Frontal cortex (tissue), 4 donors: ENCODE results near the gene TBL3. TPM values are rescaled to one million over a fixed set of nuclear protein-coding genes. Genes with fewer than 3 reads are reported as not detected.
"Not testable (repeated sequence)": the region's sequence is repeated elsewhere in the genome, so short reads cannot be mapped to it uniquely, and the experiment has no call there.

Source experiments
- DNase-seq, 2 donors: peaks; one replicate each; pipeline ENCODE4 v3.0.0; 2012; ENCODE audit warnings: low spot score in 2 of 2
- FAIRE-seq: peaks from 2 replicates; lab custom pipeline; 2012; peaks lifted over from hg19 to GRCh38; lab: Jason Lieb, UNC
- total RNA-seq: library from RNA; depleted of rRNA; stranded (reverse); fragments of >200 nt; gene quantifications from one replicate; pipeline ENCODE4 v1.2.3, GENCODE V29; 2014
- donor health status: control.
- donor health status: control.
- donor health status: control.

The TBL3 gene
- total RNA-seq: 11.0 TPM

DNA sequence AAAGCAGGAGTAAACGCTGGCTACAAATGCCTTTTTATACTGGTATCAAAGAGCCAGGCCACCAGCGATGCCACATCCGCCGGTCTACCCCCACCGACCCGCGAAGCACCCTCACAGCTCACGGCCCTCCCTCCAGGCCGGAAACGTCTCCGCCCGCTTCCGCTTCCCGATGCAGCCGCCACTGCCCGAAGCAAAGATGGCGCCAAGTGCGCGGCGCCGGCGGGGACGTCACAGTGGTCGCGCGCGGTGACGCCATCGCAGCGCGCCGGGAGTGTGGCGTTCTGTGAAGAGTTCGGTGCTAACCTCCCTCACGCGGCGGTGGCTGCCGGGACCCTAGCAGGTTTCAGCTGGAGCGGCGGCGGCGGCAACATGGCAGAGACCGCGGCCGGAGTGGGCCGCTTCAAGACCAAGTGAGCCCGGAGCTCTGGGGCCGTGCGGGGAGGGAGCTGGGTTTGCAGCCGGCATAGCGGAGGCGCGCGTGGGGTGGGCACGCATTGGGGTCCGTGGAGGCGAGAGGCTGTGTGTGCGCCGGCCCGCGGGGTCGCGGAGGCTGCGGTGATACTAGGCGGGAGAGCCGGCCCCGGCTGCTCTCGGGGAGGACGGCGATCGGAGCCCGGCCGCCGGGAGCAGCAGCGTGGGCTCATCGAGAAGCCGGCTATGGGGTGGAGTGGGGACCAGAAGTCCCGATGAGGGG is at the start of gene TBL3:
Gene TBL3, plus strand, starts transcription at position 258 of the 694 bp plus-strand sequence. Its CDS starts 112 bp downstream, at position 370.
- FAIRE-seq: no peak

DNA sequence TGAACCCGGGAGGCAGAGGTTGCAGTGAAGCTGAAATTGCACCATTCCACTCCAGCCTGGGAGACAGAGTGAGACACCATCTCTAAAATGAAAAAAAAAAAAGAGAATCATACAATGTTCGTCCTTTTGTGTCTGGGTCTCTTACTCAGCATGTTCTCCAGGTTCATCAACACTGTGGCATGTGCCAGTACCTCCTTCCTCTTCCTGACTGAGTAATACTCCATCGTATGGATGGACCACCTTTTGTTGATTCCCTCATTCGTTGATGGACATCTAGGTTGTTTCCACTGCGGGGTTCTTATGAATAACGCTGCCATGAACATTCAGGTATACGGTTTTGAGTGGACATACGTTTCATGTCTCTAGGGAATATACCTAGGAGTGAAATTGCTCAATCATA is 49.5 kb upstream of the TBL3 start:
- FAIRE-seq: no peak
- no peak for DNase-seq

More for the DNA sequence above, at the start of gene TBL3:
- peak; percentile 98 to 99 for DNase-seq

DNA sequence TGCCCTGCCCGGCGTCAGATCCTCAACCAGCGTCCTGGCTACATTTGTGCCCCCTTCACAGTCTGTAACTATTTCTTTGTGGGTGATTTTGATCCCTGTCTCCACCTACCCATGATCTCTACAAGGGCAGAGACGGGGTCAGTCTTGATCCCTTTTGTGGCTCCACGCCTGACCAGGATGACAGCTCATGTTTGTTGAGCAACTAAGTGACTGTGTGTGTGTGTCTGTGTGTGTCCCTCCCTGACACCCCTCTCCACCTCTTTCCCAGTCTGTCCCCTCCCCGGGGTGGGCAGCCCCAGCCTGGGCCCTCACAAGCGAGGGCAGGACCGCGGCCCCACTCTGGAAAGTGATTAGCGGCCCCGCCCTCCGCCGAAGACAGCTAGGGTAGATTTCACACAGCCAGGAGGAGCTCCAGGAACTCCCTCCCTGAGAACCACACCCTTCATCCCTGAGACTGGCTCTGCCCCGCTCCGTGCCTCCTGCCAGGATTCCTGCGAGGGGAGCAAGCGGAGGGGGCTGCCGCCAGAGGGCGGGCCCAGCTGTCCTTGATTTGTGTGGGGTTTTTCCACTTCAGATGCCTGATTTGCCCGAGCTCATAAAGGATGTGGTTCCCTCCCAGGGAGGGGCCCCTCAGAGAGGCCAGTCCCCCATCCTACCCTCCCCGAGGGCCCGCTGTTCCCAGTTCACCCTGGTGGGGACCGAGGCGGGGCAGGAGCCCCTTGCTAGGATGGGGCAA is 48.4 kb upstream of the TBL3 start:
- DNase-seq (no peak), FAIRE-seq (no peak)

DNA sequence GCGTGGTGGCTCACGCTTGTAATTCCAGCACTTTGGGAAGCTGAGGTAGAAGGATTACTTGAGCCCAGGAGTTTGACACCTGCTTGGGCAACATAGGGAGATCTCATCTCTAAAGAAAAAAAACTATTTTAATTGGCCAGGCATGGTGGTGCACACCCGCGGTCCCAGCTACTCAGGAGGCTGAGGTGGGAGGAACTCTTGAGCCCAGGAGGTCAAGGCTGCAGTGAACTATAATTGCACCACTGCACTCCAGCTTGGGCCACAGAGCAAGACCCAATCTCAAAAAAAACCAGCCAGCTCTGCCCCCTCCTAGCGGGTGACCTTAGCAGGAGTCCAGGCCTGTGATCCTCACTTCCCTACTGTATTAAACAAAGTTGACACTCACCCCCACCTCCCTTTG is 47.8 kb upstream of the TBL3 start:
- DNase-seq (no peak), FAIRE-seq (no peak)

DNA sequence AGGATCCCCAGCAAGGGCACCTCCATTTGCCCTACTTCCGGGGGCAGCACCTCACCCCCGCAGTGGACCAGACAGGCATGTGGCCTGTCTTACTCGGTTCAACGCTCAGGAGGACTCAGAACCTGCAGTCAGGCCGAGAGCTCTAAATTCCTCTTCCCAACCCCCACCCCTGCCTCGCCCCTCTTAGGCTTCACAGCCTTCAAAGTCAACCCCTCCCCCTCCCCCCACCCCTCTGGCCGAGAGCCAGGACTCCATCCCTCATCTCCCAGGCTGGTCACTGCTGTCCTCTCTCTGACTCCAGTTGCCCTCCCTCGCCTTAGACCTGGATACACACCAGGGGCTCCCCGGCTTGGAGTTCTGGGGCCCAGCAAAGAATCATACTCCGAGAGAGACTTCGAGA is 45.6 kb upstream of the TBL3 start:
- no peak for FAIRE-seq
- no peak for DNase-seq

DNA sequence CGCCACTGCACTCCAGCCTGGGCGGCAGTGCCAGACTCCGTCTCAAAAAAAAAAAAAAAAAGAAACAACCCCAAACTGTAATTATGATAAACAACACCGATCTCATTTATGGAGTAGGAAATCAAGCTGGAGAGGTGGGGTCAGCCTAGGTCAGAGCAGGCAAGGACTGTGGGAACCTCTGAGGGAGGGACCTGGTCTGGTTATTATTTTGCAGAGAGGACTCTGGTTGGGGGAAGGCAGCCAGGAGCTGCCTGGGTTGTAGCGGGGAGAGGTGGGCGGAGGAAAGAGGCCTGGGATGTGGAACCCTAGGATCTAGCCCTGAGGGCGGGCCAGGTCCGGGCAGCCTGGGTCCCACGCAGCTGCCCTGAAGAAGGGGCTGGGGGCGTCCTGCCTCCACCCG is 42.7 kb upstream of the TBL3 start:
- DNase-seq: no peak
- FAIRE-seq: no peak

DNA sequence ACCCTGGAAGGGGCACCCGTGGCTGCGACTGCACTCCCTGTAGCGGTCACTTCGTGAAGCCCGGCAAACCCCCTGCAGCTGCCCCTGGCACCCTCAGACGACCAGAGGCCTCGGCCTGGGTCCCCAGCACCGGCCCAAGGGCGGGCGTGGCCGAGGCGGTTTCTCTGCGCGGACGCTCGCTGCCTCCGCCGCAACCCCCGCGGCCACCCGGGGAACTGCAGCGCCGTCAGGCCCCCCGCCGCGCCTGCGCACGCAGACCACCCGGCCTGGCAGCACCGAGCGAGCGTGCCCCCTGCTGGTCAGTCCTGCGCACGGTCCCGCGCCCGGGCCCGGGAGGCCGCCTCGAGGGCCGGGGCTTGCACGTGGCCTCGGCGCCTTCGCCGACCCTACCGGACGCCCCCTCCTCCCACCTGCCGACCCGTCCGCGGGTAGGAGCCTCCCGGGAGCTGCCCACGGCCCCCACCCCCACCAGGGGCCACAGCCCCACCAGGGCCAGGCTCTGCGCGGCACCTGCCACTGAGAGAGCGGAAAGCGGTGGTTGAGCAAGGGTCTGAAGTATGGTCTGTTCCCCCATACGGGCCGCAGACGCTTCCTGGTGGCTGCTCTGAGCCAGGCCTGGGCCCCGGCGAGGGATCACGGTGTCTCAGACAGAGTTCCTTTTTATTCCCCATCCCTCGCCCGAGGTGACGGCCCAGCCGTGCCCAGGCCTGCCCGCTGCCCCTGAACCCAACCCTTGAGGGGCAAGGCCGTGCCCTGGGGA is 42.1 kb upstream of the TBL3 start:
- FAIRE-seq (no peak), DNase-seq (peak; percentile 97 to 99)

DNA sequence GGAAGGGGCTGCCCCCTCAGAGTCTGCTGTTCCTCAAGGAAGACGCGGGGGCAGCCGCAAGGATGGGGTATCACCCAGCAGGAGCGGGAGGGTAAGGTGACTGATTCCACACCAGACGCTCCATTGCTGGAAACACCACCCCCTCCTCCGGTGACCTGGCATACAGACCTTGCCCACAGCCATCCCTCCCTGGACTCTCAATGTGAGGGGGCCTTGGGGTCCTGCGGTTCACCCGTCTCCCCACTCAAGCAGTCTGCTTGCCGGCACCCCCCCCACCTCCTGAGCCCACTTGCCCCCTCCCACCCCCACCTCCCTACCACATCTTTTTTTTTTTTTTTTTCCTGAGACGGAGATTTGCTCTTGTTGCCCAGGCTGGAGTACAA is 41.5 kb upstream of the TBL3 start:
- no peak for DNase-seq
- FAIRE-seq: no peak

DNA sequence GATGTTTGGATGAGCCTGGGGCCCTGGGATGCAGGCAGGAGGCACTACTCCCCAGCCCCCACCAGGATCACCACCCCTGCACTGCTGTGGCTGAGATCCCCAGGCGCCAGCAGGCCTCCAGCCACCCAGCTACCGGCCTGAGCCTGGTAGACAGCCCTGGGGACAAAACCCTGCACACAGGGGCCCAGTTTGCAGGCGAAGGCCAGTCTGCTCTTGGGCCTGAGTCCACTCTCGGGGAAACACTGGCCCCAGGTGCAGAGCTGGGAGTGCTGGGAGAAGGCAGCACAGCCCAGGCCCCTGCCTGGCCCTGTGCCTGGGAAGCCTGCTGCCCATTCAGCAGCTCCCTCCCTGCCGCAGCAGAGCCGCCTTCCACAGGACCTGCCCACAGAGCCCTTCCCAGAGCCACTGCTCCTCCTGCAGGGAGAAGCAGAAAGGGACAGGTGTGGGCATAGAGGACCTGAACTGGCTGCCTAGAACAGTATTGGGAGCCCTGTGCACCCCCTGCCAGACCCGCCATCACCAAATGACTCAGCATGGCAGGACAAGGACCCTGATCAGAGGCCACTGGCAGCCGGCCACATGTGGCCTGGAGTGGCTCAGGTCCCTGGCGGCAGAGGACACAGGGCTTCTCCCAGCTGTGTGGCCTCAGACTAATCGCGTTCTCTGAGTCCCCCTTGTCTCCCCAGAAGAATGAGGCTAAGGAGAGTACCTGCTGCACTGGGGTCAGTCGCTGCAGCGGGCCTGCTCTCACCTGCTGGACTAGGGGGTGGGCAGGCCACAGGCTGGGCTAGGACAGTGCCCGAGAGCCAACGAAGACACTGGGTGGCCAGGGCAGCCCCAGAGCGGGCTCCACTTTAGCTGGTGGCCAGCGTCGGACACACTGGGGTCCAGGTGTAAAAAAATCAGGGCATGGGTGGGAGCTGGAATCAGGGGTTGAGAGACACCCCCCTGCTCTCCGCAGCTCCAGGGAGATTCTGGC is 39.5 kb upstream of the TBL3 start:
- DNase-seq: no peak
- no peak for FAIRE-seq

DNA sequence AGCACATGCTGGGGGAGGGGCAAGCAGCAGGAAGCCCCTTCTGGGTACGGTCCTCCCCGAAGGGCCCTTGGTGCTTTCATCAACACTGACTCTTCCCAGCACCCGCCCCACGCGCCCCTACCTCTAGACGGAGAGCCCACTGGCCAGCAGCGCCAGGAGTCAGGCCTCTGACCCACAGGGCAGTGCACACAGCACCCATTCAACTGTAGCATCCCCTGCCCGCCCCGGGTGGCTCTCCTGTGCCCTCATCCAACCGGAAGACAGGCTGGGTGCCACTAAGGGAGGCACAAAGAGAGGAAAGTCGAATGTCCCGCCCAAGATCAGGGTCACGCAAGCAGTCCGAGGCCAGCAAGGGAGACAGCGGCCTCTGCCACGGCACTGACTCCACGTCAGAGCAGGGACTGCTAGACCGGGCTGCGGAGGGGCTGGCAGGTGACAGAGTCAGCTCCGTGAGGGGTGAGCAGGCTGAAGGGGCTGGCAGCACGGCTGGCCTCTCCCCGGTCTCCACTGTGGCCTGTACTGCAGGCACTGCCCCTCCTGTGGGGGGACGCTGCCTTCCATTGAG is 38.7 kb upstream of the TBL3 start:
- no peak for DNase-seq
- FAIRE-seq: no peak

DNA sequence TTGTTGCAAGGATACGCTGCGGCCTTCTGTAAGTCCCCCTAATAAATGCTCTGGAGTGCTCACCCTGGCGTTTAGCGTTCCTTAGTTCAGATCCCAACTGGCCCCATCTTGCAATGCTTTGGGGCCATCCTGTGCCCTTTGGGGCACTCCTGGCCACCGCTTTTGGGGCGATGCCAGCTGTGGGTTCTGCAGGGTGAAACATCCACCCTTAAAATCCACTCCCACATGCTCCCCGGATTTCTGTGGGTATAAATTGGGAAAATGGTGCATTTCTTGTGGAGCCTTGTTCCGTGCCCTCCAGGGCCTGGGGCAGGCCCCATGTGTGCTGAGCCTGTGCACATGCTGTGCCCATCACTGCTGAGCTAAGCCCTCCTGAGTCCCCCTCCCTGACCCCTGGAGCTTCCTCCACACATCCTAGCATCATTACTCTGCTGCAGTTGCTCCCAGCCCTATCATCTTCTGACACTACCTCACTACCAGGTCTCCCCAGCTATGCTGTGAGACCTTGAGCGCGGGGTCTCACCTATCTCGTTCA is 34.8 kb upstream of the TBL3 start:
- DNase-seq (no peak), FAIRE-seq (no peak)

DNA sequence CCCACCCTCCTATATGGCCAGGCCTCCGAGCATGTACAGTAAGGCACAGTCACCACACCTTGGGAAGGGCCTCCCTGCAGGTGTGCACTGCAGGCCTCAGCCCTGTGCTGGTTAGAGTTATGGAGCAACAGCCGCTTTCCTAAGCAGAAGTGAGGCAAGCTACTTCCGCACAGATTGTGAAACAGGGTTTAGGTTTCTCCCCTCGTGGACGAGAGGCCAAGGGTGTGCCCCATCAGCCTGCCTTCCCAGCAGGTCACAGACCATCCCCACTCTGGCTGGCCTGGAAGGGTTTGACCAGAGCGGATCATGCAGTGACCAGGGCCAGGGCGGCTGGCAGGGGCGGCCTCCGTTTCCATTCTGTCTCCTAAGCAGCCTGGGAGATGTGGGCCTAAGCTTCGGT is 33.5 kb upstream of the TBL3 start:
- no peak for FAIRE-seq
- no peak for DNase-seq

DNA sequence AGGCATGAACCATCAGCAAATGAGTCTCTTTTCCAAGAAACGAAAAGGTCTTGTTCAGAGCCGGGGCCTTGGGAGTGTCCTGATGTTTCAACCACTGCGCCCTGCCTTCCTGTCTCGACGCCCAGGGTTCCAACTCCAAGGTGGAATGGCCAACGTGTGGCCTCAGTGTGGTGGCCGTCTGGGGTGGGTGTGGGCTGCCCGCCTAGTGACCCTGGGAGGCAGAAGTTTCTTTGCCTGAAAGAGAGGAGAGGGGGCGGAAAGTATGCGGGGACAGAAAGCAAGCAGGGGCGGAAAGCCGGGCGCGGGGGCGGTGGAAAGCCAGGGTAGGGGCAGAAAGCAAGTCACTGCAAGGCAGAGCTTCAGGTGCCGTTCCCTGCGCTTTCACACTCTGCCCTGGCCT is 32.9 kb upstream of the TBL3 start:
- no peak for FAIRE-seq

DNA sequence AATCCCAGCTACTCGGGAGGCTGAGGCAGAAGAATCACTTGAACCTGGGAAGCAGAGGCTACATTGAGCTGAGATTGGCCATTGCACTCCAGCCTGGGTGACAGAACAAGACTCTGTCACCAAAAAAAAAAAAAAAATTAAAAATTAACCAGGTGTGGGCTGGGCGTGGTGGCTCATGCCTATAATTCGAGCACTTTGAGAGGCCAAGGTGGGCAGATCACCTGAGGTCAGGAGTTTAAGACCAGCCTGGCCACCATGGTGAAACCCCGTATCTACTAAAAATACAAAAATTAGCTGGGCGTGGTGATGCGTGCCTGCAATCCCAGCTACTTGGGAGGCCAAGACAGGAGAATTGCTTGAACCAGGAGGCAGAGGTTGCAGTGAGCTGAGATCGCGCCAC is 32.0 kb upstream of the TBL3 start:
- not testable (repeated sequence) for FAIRE-seq, DNase-seq

More for the DNA sequence above, 32.9 kb upstream of the TBL3 start:
- DNase-seq: no peak

DNA sequence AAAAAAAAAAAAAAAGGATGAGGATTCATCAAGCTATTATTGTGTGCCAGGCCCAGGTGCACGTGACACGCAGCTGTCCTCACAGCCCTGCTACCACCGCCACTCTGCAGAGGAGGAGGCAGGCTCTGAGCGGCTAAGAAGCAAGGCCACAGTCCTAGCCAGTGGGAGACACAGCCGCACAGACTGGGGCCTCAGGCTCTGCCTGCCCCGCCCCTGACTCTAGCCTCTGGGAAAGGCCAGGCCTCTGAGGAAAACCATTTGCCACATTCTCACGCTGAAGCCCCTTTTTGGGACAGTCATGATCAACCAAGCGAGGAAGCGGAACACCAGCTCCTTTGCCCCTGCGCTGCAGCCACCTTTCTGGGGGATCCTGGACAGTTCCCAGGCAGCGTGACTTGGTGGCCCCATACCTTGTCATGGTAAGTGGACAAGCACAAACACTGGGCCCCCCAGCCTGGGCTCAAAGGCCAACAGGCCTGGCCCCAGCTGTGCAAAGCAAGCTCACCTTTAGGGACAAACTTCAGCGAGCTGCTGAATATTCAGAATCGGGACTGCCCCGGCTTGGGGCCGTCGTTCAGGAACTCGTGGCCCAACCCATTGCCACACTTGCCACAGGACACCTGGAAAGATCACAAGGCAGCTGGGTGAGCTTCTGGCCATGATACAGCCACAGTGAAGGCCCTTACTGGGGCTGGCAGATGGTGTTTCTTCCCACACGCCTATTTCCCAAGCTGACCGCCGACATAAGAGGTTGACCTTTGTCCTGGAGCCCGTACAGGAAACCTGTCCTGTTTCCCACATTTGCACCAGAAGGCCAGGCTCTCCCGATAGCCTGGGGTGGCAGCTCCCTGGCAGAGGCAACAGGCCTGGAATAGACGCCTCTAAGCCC is 31.3 kb upstream of the TBL3 start:
- FAIRE-seq: no peak
- no peak for DNase-seq

DNA sequence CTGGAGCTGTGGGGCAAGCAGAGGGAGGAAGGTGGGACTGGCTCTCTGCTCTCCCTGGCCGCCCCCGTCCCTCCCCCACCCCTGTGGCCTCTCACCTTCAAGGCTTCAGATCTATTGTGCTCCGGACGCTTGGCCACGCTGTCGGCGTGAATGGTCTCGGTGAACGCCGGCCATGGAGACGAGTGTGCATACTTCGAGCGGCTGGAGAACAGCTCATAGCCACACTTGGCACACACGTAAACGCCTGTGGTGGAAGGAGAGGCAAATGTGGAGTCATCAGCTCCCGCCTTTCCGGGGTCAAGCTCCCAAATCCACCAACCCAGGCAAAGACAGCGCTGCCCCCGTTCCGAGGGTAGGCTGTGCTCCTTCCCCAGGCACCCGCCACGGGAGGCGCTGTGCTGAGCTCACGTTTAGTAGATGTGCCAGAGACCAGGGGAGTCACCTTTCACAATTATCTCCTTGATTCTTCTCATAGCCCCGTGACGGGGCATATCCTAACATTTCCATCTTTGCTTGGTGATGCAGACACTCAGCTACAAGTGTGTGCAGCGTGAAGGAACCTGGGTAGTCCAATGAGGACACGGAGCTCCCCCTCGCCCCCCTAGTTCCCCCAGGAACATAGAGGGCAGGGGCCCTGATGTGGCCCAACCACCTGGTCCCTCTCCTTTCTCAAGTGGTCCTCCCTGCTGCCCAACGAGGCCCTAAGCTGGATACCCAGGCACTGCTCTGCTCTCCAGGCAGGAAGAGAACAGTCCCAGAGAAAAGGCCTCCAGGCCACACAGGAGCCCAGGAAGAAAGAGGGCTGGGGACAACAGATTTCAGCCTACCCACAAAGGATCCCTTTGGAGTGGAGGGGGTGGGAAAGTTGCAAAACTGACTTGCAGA is 30.4 kb upstream of the TBL3 start:
- DNase-seq (no peak), FAIRE-seq (no peak)
